CD4-positive, alpha-beta T cell treated with Interleukin-6 for 4 hours (primary cell): ENCODE measurements around the gene ADAM15.

Experiments used
- DNase-seq: peaks from one replicate; pipeline ENCODE4 v3.0.0-alpha.2; 2020; ENCODE audit warnings: mixed read lengths

ADAM15 gene

GRCh38 chr1:155050560-155051341, at the start of gene ADAM15:
ADAM15 (plus strand) TSS chr1:155051316; CDS start chr1:155051387, 71 bp downstream.
- peak; percentile 87 for DNase-seq

- DNase-seq, result no peak
Measured at GRCh38 chr1:155001425-155001674, 49.8 kb upstream of the ADAM15 start.

- peak; percentile 99 for DNase-seq
Measured at GRCh38 chr1:155001675-155002463, 49.2 kb upstream of the ADAM15 start.

GRCh38 chr1:155002464-155003226, 48.5 kb upstream of the ADAM15 start, which contains the start of gene ZBTB7B:
ZBTB7B (plus strand) TSS chr1:155002802; CDS start chr1:155014661, 11,859 bp downstream.
- no peak for DNase-seq

GRCh38 chr1:155003227-155003765, 47.8 kb upstream of the ADAM15 start:
- DNase-seq, result peak; percentile 44

- no peak for DNase-seq
Measured at GRCh38 chr1:155003766-155004351, 47.3 kb upstream of the ADAM15 start.

GRCh38 chr1:155004352-155005075, 46.6 kb upstream of the ADAM15 start:
- DNase-seq, result no peak

- DNase-seq, result peak; percentile 68
Measured at GRCh38 chr1:155005076-155006011, 45.8 kb upstream of the ADAM15 start.

GRCh38 chr1:155006601-155007101, 44.5 kb upstream of the ADAM15 start:
- DNase-seq, result peak; percentile 50

- no peak for DNase-seq
Measured at GRCh38 chr1:155007251-155007828, 43.8 kb upstream of the ADAM15 start.

GRCh38 chr1:155008015-155008941, 42.8 kb upstream of the ADAM15 start:
- peak; percentile 75 for DNase-seq

- peak; percentile 47 for DNase-seq
Measured at GRCh38 chr1:155009221-155009711, 41.9 kb upstream of the ADAM15 start.

- no peak for DNase-seq
Measured at GRCh38 chr1:155009742-155010141, 41.4 kb upstream of the ADAM15 start.

- peak; percentile 69 for DNase-seq
Measured at GRCh38 chr1:155010211-155010918, 40.8 kb upstream of the ADAM15 start.

- no peak for DNase-seq
Measured at GRCh38 chr1:155011004-155011416, 40.1 kb upstream of the ADAM15 start.

GRCh38 chr1:155011437-155012025, 39.6 kb upstream of the ADAM15 start:
- no peak for DNase-seq

GRCh38 chr1:155012026-155012546, 39.0 kb upstream of the ADAM15 start:
- DNase-seq, result peak; percentile 57
